SH-SY5Y (cell line): ENCODE data around the gene TTC33.

Experiments used
- GATA2 ChIP-seq: IDR thresholded peaks from 2 replicates; pipeline ENCODE4 v1.6.1; 2011; ENCODE audit warnings: mild to moderate bottlenecking, low read depth, low read length
- GATA3 ChIP-seq: IDR thresholded peaks from 2 replicates; pipeline ENCODE4 v1.6.1; 2011; ENCODE audit warnings: low read depth, mild to moderate bottlenecking, low read length, moderate library complexity

The TTC33 gene

DNA sequence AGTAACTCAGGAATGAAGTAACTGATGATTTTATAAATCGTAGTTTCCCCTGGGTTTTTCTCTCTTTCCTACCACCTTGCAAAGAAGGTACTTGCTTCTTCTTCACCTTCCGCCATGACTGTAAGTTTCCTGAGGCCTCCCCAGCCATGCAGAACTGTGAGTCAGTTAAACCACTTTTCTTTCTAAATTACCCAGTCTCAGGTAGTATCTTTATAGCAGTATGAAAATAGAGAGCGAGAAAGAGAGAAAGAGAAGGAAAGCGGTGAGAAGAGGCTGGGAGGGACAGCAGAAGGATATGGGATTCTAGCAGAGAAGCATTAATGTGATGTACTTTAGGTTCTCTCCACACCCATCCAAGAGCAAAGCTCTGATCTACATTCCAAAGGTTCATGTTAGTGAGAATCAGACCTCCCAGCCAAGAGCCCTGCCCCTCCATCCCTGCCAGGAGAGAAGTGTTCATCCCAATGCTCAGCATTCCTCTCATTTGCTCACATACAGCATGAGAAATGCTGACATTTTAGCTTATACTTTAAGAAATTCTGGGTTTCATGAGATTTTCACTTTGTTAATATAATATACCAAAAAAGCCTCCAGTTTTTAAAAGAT lies 261.0 kb downstream of the TTC33 start:
- TF ChIP-seq GATA2: no peak
- no peak for TF ChIP-seq GATA3

DNA sequence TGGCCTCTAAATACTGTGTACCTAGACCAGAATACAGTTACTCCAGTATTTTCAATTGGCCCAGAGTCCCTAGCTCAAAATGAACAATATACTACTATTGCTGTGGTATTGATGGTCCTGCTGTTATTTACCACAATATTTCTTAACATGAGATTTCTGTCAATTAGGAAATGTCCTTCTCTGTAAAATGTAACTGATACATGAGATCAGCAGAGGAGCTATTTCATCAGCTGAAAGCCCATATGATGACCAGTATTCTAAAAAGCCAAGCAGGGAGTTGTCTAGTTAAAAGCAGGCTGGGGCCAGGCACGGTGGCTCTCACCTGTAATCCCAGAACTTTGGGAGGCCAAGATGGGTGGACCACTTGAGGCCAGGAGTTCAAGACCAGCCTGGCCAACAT lies 263.7 kb downstream of the TTC33 start:
- TF ChIP-seq GATA3 (no peak), GATA2 (no peak)

- TF ChIP-seq GATA3: no peak
- no peak for TF ChIP-seq GATA2
Observed at GRCh38 chr5:40491644-40492043, 264.1 kb downstream of the TTC33 start.

DNA sequence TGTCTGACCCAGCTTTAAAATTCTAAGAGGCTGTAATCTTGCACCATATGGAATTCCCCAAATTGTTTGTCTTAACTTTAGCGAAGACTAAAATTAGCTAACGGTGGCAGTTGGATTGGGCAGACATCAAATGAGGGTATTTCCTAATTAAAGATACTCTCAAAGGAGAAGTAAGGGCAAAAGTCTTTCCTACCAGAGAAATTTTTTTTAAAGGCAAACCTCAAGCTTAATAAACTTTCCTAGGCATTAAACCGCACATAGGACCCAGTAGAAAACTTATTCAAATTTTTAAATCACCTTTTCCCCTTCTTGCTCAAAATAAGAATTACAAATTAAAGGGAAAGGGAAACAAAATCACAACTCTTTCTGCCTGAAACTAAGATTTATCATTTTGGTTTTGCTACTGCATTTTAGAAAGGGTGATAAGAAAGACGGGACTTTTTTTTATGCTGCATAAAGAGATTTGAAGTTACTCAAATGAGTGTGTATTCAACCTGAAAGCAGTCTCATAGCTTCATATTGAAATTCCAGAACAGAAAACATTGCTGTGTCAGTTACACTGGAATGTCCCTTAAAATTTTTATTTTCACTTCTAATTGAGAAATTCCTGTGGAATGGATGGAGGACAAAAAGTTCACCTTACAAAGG lies 265.2 kb downstream of the TTC33 start:
- TF ChIP-seq GATA3 (no peak), GATA2 (no peak)

DNA sequence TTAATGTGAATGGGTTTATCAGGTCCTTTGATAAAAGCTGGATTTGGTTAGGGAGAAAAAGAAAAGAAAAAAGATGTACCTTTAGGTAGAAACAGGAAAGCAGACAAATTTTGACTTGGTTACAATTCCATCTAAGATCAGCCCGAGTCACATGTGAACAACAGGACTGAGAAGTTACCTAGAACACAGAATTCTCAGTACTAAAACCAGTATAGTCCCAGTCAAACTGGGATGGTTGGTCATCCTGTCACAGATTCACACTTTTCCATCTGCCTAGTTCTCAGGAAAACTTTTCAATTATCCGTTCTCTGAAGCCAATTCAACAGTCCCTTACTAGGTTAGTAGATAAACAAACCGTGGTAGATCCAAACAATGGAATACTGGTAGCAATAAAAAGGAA lies 266.3 kb downstream of the TTC33 start:
- no peak for TF ChIP-seq GATA2
- no peak for TF ChIP-seq GATA3

DNA sequence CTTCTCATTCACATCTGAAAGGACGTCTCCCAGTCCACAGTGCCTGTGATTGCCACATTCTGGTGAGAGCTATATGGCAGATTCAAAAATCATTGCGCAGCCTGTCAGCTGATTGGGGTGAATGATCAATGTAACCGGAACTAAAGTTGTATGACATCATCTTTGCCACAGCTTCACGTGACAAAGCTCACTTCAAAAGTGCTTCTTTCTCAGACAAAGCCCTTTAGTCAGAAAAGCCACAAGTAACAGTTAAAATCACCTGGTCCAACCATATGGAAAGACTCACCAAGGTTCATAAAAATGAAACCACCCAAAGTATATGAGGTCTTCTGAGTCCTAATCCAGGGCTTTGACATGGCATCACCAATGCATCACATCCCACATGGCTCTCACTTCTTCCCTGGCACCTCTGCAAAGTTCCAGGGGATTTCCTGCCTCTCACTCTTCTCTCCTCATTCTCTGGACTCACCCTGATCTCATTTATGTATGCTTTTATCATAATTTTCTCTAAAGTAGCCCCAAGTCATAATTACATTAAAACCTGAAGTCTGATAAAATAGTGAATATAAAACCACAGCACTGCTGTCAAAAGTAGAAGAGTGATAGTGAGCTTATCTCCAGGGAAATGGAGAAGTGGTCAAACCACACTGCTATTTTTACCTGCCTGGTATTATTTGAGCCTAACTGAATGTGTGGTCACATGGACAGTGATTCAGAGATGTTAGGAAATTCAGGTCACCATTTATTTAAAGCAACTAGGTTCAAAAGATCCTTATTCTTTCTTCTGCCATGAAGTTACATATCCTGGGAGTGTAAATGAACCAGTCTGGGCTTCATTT lies 269.1 kb downstream of the TTC33 start:
- TF ChIP-seq GATA2: no peak
- no peak for TF ChIP-seq GATA3

DNA sequence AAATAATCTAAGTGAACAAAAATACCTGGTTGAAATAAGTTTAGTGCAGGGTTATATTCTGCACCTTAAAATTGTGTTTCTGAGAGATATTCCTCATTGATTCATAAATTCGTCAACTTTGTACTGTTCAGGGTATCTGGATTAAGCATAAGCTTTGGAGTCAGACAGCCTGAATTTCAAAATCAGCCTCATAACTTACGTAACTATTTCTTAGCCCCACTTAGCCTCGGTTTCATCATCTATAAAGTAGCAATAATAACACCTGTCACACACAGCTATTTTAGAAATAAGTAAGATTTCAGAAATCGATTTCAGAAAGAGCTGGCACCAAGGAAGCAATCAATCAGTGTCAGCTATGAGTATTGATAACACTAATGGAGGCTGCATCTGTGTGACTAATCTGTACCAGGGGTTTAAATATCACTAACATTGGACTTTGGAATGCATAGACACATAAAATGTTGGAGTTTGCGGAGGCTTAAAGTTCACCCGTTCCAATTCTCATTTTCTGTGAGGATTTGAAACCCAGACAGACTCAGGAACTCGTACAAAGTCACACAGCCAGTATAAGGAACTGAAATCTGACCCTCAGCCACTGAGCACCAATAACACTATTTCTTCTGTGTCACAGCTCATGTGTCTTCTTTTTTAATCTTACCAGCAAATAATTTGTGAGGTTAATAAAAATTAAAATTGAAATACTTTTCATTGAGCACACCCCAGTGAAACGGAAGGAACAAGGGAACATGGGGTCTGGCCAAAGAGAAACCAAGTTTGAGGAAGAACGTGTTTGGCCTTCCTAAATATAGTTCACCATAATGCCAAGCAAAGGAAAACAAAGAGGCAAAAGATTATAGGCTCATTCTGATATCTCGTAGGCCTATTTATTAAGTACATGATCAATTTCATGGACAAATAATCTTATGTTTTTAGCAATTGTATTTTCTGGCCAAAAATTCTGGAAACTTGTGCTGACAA lies 270.5 kb downstream of the TTC33 start:
- TF ChIP-seq GATA3 (no peak), GATA2 (no peak)

- TF ChIP-seq GATA2 (no peak), GATA3 (no peak)
Observed at GRCh38 chr5:40484495-40484894, 271.3 kb downstream of the TTC33 start.

DNA sequence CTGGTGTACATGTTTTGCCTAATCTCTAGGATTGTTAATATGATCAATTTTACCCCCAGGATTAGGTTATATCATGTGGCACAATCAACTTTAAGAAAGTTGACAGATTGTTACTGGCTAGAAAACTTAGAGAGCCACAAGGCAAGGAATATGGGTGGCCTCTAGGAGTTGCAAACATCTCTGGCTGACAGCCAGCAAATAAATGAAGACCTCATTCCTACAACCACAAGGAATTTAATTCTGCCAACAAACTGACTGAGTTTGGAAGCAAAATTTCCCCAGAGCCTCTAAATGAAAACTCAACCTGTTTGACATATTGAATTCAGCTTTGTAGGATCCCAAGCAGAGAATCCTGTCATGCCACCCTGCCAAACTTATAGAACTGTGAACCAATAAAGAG lies 272.4 kb downstream of the TTC33 start:
- TF ChIP-seq GATA2: no peak
- TF ChIP-seq GATA3: no peak

DNA sequence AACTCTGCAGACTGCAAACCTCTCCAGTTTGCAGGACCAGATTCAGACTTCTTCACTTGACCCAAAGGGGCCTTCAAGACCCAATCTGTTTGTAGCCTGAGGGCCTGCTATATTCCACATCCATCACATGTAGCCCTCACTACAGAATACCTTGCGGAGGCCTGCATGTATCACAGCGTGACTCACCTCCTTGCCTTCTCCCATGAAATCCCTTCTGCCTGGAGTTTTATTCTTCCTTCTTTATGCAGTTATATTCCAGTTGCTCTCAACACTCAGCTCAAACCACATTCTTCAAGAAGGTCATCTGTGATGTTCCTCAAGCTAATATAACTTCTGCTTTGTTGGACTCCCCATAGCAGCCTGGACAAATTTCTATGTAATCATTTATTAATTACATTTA lies 274.5 kb downstream of the TTC33 start:
- TF ChIP-seq GATA2 (no peak), GATA3 (no peak)

- TF ChIP-seq GATA2: no peak
- no peak for TF ChIP-seq GATA3
Observed at GRCh38 chr5:40480392-40480791, 275.4 kb downstream of the TTC33 start.

DNA sequence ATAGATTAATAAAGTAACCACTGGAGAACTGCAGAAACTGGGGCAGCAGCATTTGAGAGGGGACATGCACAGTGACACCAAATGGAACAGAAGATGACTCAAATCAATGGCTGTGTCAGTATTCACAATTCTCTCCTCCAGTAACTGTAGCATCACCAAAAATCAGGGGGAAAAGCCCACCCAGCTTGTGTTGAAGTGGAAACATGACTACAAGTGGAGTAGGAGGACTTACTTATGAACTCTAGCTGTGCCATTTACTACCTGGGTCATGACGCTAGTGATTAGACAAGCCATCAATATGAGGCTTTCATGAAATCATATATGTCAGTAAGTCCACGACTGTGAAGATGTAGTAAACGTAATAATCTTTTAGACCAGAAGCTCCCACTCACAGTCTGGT lies 275.8 kb downstream of the TTC33 start:
- TF ChIP-seq GATA2 (no peak), GATA3 (no peak)

DNA sequence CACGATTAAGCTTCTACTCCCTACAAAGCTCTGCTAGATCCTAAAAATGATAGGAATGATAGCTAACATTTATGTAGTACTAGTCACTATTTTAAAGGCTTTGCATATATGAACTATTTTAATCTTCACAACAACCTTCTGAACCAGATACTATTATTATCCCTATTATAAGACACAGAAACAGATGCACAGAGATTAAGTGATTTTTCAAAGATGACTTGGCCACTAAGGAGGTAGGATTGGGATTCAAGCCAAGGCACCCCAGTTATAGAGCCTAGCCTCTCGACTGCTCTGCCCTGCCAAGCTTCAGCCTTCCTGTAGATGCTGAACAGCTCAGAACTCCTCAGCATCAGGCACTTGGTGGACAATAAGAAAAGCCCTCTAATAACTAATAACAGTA lies 277.0 kb downstream of the TTC33 start:
- no peak for TF ChIP-seq GATA2
- TF ChIP-seq GATA3: no peak

GRCh38 chr5:40477856-40478546 lies 277.8 kb downstream of the TTC33 start:
- TF ChIP-seq GATA2 (no peak), GATA3 (no peak)
